IPS DF 6.9 (cell line): ENCODE results near the gene COL27A1.

Source experiments
- DNase-seq: peaks from one replicate; pipeline ENCODE4 v3.0.0-alpha.2; 2013; ENCODE audit warnings: low read depth, low spot score
- H3K27ac ChIP-seq: one replicate; pipeline ENCODE4 v1.5.1; 2013; ENCODE audit warnings: low read length, control low read depth
- H3K27me3 ChIP-seq: 2 replicates; pipeline ENCODE4 v1.6.1; 2013; ENCODE audit warnings: mild to moderate bottlenecking, low read length; ENCODE audit not compliant: control insufficient read depth, insufficient read depth
- H3K36me3 ChIP-seq: 2 replicates; pipeline ENCODE4 v1.6.1; 2013; ENCODE audit warnings: low read length; ENCODE audit not compliant: control insufficient read depth, insufficient read depth
- H3K4me1 ChIP-seq: 2 replicates; pipeline ENCODE4 v1.6.1; 2013; ENCODE audit warnings: low read length; ENCODE audit not compliant: control insufficient read depth, insufficient read depth
- H3K4me3 ChIP-seq: 2 replicates; pipeline ENCODE4 v1.5.1; 2013; ENCODE audit warnings: mild to moderate bottlenecking, low read length
- H3K9me3 ChIP-seq: 2 replicates; pipeline ENCODE4 v1.6.1; 2013; ENCODE audit warnings: low read length, inconsistent platforms; ENCODE audit not compliant: control insufficient read depth, insufficient read depth
- WGBS: extraction: QIAGEN DNeasy Blood & Tissue Kit; methylation state at CpG from one replicate; pipeline ENCODE4 v1.1.7; 2013; ENCODE audit warnings: mixed read lengths, missing lambda C conversion rate; ENCODE audit not compliant: insufficient read length, insufficient coverage; 5-methylcytosine and 5-hydroxymethylcytosine counted together

The COL27A1 gene

GRCh38 chr9:114155263-114155994 lies at the start of gene COL27A1:
Gene COL27A1, plus strand, starts transcription at chr9:114155537. Its CDS starts 414 bp downstream, at chr9:114155951.
- no CpG with 5 or more reads among the region's 63 CpGs for whole genome bisulfite sequencing
- Histone ChIP-seq H3K27ac (no peak within 1 kb of the TSS), H3K36me3 (no peaks in the 10 kb centered on the region), H3K4me3 (peak within 1 kb of the TSS; percentile 69), H3K9me3 (no peaks in the 10 kb centered on the region), H3K4me1 (peaks cover 8% of the 10 kb centered on the region), H3K27me3 (peaks cover 12% of the 10 kb centered on the region)
- peak; percentile 37 for DNase-seq

DNA sequence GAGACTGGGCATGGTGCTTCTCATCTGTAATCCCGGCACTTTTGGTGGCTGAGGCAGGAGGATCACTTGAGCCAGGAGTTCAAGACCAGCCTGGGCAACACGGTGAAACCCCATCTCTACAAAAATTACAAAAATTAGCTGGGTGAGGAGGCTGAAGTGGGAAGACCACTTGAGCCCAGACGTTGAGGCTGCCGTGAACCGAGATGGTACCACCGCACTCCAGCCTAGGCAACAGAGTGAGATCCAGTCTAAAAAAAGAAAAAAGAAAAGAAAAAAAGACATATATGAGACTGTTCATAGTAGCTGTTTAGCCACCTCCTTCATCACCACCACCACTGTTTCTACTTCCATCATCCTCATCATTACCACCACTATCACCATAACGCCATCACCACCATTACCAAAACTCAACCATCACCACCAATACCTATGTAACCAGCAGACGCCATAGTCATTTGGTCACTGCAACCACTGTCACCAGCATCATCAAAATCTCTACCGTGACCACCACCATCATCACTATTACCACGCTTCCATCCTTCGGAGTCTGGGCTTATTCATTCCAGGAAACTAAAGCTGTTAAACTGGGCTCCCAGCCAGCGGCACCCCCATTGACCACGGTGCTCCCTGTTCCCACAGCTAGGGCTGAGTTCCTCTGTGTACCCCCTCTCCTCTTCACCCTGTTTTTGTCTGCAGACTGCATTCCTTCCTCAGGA lies 47.9 kb upstream of the COL27A1 start:
- Histone ChIP-seq H3K9me3 (no peaks in the 10 kb centered on the region), H3K27ac (no peak overlapping the region), H3K36me3 (no peaks in the 10 kb centered on the region), H3K4me1 (peaks cover 3% of the 10 kb centered on the region; the same call in 1 of the 2 replicates), H3K27me3 (no peaks in the 10 kb centered on the region), H3K4me3 (no peak overlapping the region)
- DNase-seq, result no peak
- WGBS, result 100% methylated on average over 1 of the region's 13 CpGs

DNA sequence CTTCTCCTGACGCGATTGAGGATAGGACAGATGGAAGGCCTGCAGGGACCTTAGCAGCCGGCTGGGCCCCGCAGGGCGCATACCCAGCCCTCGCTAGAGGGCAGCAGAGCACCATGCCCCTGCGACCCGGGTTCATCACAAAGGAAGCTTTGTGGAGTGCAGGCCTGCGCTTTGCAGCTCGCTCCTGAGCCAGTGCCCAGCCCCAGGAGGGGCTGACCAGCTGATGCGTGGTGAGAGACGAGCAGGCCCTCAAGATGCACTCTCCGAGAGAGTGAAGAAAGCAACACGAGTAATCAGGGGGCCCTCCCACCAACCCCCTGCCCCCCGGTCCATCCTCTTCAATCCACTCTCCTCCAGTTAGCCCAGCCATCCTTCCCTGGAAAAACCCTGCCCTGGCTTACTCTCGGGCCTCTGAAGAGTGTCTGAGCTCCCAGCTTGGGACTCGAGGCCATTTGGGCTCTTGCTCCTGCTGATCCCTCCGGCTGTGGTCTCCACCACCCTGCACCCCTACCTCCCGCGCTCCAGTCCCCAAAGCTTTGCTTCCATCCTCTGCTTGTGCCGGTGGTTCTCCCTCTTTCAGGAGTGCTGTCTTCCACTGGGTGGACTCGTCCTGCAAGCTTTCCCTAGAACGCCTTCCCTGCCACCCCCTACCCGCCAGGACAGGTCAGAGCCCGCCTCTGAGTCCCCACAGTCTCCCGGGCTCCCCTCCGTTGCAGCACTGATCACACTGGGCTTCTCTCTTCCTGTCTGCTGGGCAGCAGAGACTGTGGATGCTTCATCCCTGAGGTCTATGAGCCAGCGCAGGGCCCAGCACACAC lies 47.1 kb upstream of the COL27A1 start:
- Histone ChIP-seq H3K27ac (no peak overlapping the region), H3K27me3 (no peaks in the 10 kb centered on the region), H3K9me3 (no peaks in the 10 kb centered on the region), H3K36me3 (no peaks in the 10 kb centered on the region), H3K4me3 (no peak overlapping the region), H3K4me1 (peaks cover 3% of the 10 kb centered on the region; the same call in 1 of the 2 replicates)
- WGBS, result no CpG with 5 or more reads among the region's 28 CpGs
- DNase-seq, result peak; percentile 76

DNA sequence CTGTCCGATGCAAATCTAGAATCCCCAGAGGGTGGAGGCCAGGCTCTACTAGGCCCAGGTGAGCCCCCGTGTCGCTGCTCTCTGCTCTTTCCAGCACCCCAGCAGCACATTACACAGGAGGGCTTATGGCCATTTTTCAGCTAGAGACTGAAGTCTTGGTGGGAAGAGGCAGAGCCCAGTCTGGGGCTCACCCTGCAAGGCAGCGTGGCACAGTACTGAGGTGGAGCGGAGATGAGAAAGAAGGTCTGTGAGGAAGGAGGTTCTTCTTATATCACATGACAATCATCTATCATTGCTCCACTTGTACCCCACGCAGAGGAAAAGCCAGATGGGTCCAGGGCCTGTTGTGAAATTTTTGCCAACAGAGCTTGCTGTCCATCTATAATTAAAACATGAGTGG lies 46.2 kb upstream of the COL27A1 start:
- WGBS, result no CpG with 5 or more reads among the region's 6 CpGs
- H3K4me3 ChIP-seq, result no peak overlapping the region
- H3K36me3 ChIP-seq, result no peaks in the 10 kb centered on the region
- H3K27me3 ChIP-seq, result no peaks in the 10 kb centered on the region
- peaks cover 3% of the 10 kb centered on the region; the same call in 1 of the 2 replicates for H3K4me1 ChIP-seq
- no peak for DNase-seq
- no peaks in the 10 kb centered on the region for H3K9me3 ChIP-seq
- H3K27ac ChIP-seq, result no peak overlapping the region

- WGBS, result no CpG with 5 or more reads among the region's 2 CpGs
- no peak for DNase-seq
Measured at GRCh38 chr9:114110180-114110579, 45.2 kb upstream of the COL27A1 start.

GRCh38 chr9:114112325-114112724 lies 43.0 kb upstream of the COL27A1 start:
- no peak overlapping the region for H3K27ac ChIP-seq
- DNase-seq, result no peak
- no CpG with 5 or more reads among the region's 1 CpG for WGBS
- H3K4me1 ChIP-seq, result peaks cover 3% of the 10 kb centered on the region; the same call in 1 of the 2 replicates
- no peaks in the 10 kb centered on the region for H3K27me3 ChIP-seq
- H3K36me3 ChIP-seq, result no peaks in the 10 kb centered on the region
- H3K4me3 ChIP-seq, result no peak overlapping the region
- no peaks in the 10 kb centered on the region for H3K9me3 ChIP-seq

More at GRCh38 chr9:114110180-114110579, 45.2 kb upstream of the COL27A1 start:
- H3K36me3 ChIP-seq, result no peaks in the 10 kb centered on the region
- H3K4me1 ChIP-seq, result peaks cover 3% of the 10 kb centered on the region; the same call in 1 of the 2 replicates
- no peaks in the 10 kb centered on the region for H3K9me3 ChIP-seq
- no peak overlapping the region for H3K27ac ChIP-seq
- H3K27me3 ChIP-seq, result no peaks in the 10 kb centered on the region
- no peak overlapping the region for H3K4me3 ChIP-seq

DNA sequence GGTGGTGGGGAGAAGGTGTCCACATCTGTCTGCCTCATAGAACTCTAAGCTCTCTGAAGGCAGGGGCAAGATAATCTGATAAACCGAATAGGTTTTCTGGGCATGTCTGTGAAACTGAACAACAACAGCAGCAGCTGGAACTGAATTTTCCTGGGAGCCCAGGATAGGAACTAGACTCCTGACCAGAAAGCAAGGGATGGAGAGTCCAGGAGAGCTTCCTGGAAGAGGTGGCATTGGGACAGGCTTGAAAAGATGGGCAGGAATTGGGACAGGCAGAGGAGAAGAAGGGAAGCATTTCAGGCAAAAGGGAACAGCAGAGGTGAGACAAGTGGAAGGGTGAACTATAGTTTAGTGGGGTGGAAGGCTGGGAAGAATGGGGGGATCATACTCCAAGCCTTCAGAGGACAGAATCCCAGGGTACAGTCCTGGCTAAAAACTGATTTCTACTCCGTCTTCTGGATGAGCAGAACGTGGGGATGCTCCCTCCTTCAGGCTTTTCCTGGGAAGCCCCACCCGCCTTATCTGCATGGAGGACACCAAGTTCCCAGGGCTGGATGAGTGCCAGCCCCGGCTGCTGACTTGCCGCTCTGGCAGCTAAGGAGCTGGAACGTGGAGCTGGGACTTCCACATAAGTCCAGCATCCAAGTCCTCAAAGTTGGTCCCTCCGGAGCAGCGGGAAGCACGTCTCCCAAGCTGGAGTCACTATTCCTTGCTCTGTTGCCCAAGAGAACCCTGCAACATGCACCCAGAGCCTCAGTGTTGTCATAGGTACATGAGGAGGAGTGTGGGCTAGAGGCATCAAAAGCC lies 42.4 kb upstream of the COL27A1 start:
- Histone ChIP-seq H3K4me3 (no peak overlapping the region), H3K36me3 (no peaks in the 10 kb centered on the region), H3K27ac (no peak overlapping the region), H3K9me3 (no peaks in the 10 kb centered on the region), H3K27me3 (no peaks in the 10 kb centered on the region), H3K4me1 (peaks cover 3% of the 10 kb centered on the region; the same call in 1 of the 2 replicates)
- DNase-seq, result no peak
- no CpG with 5 or more reads among the region's 10 CpGs for WGBS

GRCh38 chr9:114114364-114114763 lies 41.0 kb upstream of the COL27A1 start:
- no peaks in the 10 kb centered on the region for H3K9me3 ChIP-seq

DNA sequence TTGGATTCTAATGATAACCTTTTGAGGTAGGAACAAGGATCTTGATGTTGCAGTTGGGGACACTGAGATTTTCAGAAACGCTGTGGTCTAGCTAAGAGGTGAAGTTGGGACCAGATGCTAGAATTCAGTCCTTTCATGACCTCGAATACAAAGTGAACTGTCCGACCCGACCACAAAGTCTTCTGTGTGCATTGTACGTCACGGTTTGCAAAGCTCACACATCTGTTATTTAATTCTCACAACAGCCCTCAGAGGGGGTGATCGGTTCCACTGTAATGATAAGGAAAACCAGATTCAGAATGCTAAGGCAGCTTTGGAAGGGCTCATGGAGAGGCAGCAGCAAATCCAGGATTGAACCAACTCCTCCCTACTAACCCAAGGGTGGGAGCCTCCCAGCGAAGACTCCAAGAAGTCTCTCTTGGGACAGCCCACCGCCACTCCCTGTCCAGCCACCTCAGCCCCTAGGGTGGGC lies 39.6 kb upstream of the COL27A1 start:
- H3K36me3 ChIP-seq, result no peaks in the 10 kb centered on the region
- WGBS, result no CpG with 5 or more reads among the region's 9 CpGs
- H3K4me1 ChIP-seq, result no peaks in the 10 kb centered on the region
- H3K9me3 ChIP-seq, result no peaks in the 10 kb centered on the region
- no peak overlapping the region for H3K27ac ChIP-seq
- no peak overlapping the region for H3K4me3 ChIP-seq
- H3K27me3 ChIP-seq, result no peaks in the 10 kb centered on the region
- no peak for DNase-seq

More at GRCh38 chr9:114114364-114114763, 41.0 kb upstream of the COL27A1 start:
- Histone ChIP-seq H3K36me3 (no peaks in the 10 kb centered on the region), H3K27me3 (no peaks in the 10 kb centered on the region), H3K4me3 (no peak overlapping the region), H3K4me1 (no peaks in the 10 kb centered on the region), H3K27ac (no peak overlapping the region)
- no CpG with 5 or more reads among the region's 2 CpGs for WGBS
- DNase-seq, result no peak
